Measurements from ENCODE around the gene IL5RA.

The IL5RA gene

DNA sequence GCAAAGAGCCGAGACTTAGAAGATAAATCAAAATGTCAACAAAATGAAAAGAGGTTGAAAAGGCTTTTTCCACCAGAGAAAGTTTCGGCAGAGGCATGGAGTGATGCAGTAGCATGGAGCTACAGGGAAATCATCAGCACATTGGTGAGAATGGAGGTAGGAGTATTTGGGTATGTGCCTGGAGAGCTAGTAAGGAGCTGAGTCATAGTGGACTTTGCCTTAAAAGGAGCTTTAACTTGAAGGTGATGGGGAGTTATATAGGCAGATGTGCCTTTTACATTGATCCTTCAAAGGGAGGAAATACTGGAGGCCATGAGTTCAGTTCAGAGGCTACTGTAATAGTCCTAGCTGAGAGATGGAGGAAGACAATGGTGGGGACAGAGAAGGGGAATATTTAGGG lies 44.3 kb downstream of the IL5RA start:
- DNase-seq: no peak

DNA sequence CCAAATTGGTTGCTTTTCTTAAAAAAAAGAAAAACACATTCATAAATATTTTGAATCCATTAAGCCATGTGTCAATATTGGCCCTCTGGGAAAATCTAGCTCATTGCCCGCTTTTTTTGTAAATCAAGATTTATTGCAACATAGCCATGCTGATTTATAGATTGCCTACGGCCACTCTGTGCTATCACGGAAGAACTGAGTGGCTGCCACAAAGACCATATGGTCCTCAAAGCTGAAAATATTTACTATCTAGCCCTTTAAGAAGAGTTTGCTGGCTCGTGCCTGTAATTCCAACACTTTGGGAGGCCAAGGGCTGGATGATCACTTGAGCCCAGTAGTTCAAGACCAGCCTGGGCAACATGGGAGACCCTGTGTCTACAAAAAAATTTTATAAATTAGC lies 45.9 kb downstream of the IL5RA start:
- no peak for DNase-seq

DNA sequence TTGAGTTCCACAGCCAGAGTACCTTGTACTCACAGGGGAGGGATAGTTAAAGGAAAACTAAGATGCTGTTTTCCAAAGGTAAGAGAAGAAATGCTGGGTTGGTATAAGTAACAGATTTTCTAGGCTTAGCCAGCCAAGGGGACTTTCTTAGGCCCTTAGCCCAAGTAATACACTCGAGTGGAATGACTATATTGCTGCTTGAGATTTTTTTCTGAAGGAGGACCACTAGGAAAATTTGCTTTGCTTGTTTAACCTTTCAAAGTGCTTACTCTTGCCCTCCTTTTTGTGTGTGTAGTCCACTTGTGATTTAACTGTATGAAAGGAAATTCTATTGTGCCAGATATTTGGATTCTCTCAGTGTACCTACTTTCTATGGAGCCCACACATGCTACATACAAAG lies 50.5 kb downstream of the IL5RA start:
- DNase-seq: no peak

DNA sequence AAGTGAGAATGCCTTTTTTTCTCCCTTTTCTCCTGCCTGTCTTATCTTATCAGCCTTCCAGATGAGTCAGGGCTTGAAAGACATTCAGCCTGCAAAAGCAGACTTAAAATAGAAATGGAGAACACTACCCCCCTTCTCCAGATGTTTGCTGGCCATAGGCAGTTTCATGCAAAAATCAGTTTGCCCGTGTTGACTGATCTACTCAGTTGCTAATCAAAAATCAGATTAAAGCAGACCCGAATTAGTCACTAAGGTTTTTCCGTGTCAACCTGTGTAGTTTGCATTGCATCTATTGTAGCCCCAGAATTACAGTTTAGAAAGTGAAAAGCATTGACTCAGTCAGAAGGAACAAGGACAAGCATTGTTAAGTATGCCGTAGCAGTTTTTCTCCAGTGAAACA lies 56.2 kb downstream of the IL5RA start:
- no peak for DNase-seq

DNA sequence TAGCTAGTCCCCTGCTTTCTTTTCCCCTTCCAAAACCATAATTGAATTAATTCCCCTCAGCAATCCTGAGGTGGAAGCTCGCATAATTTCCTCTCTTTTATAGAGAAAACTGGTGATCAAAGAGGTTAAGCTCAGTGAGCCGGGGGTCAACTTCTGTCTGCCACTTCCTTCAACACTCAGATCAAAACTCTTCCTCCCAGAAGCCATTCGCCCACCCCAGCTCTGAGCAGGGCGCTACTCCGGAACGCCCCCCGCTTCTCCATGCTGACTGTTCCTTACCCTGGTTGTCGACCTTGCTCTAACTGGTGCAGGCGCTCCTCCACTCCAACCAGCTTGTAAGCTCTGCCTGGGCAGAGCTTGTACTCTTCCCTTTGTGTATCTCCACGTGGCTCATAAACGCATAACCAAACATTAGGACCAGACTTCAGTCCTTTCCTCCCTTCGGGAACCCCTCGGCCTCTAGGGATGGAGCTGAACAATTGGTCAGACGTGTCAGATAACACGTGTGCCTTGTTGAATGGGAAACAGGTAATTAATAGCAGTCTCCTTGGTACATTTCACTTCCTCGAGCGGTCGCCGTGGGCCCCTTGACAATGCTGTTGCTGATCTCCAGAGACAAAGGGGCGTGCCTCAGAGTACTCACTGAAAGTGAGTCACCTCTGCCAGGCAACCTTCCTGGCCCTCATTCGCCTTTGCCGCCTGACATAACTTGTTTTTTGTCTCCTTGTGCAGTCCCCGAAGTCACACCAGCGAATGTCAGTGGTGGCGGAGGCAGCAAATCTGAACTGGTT lies 71.8 kb downstream of the IL5RA start:
- DNase-seq: no peak

DNA sequence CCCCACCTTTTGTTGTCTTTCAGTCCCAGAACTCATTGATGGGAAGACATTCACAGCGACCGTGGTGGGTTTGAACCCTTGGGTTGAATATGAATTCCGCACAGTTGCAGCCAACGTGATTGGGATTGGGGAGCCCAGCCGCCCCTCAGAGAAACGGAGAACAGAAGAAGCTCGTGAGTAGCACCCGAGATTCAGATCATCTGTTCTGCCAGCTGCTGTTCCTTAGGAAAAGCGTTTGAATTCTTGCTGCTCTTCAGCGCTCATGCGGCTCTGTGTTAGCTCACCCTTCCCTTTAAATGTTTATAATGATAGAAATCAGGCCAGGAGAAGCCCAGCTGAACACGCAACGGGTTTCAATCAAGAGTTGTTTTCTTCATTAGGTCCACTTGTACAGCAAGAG lies 73.0 kb downstream of the IL5RA start:
- DNase-seq: no peak

DNA sequence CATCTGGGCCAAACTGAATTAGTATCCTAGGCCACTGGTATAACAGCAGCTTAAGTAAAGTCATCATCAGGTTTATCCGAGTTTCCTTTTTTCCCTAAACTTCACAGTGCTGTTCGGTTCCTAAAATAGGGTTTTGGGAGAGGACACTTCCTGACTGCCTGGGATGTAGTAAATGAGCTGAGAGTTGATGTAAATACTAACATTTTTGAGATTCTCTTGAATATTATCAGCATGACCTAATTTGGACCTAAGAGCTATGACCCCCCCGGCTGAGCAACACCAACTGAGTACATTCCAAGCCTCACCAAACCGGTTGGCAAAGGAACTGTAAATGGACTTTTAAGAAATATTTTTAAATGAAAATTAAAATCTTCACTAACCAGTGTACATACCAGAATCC lies 78.8 kb downstream of the IL5RA start:
- no peak for DNase-seq

DNA sequence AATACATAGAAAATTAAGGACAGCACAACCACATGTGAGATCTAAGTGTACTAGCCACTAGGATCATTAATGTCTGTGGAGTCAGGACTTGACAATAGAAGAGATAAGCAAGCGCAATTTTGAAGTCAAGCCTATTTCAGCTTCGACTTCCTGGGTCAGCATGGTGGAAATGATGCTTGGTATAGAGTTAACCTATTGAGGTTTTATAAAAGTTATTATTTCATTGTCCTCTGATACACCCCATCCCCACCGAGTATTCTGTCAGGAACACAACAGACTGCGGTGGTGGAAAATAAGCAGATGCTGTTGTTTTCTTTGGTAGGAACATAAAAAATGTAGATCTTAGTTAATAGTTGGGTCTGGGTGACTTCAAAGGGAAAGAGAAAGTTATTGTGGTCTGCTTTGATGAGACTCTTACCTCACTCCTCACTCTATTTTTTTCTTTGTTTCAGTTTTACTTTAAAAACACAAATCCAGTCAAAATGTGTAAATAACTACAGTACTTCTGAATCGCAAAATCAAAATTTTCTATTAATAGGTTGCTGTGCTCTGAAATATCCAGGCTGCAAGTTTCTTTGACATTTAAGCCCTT lies 82.1 kb downstream of the IL5RA start:
- no peak for DNase-seq

DNA sequence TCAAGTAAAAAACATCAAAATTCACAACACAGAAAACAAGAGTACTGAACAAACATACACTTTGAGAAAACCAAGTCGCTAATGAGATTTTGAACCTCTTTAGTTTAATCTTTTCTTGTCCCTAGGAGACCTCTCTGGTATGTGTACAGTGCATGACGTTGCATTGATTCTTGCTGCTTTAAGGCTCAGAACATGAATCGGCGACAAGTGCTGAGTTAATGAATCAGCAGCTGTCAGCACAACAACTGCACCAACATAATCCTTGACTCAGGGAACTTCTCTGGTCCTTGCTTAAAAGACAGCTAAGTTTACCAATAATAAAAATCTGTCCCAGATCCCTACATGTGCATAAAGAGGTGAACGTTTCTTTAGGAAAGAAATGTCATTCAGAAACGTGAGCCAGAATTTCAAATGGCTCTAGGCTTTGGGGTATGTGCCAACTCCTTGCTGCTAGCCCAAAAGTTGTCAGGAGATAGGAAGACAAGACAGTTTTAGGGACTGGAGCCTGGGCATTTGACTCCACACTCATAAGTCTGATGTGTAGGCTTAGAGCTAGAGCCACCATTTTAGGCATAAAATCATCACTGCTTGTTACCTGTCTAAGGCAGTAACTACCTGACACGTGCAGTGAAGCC lies 86.9 kb downstream of the IL5RA start:
- no peak for DNase-seq

DNA sequence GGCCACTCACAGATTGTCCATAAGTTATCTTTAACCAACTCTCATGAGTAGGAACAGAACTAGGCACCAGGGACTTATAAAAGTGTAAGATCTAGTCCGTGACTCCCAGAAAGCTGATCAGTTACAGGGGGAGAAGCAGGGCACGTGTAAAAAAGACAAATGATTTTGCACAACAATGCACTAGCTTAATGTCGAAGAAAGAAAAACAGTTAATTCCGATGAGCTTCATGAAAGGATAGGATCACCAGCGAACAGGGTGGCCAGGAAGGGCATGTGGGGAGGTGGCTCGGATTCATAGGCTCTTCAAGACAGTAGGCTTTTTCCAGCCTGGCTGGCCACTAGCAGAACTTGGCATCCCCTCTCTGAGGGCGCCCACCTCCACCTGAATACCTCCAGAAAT lies 90.0 kb downstream of the IL5RA start:
- no peak for DNase-seq

Measured in suppressor macrophage (primary cell).